ENCODE measurements around the gene PDGFRB.

GRCh38 chr5:150168864-150169263, 13.2 kb upstream of the PDGFRB start:
- TF ChIP-seq CTCF (IDR thresholded peaks at IDR 0.05; ENCODE audit: low read depth, low read length, poor library complexity, severe bottlenecking): no peak
- no peak for TF ChIP-seq EZH2phosphoT487 (IDR thresholded peaks at IDR 0.05; ENCODE audit: borderline replicate concordance, low read length)
